Pulmonary artery endothelial cell (primary cell): ENCODE results near the gene AFG1L. TPM values are rescaled to one million over a fixed set of nuclear protein-coding genes. Genes with fewer than 3 reads are reported as not detected.
"Not testable (repeated sequence)": the region's sequence is repeated elsewhere in the genome, so short reads cannot be mapped to it uniquely, and the experiment has no call there.

Experiments
- DNase-seq: peaks from one replicate; pipeline ENCODE4 v3.0.0-alpha.2; 2011; ENCODE audit warnings: low read depth, low spot score
- total RNA-seq: library from RNA; depleted of rRNA; stranded (reverse); fragments of >200 nt; gene quantifications from 2 replicates; pipeline ENCODE4 v1.2.3, GENCODE V29; 2014

AFG1L gene
- total RNA-seq, 1 donor from 2014 or later: 1.7 TPM

DNA sequence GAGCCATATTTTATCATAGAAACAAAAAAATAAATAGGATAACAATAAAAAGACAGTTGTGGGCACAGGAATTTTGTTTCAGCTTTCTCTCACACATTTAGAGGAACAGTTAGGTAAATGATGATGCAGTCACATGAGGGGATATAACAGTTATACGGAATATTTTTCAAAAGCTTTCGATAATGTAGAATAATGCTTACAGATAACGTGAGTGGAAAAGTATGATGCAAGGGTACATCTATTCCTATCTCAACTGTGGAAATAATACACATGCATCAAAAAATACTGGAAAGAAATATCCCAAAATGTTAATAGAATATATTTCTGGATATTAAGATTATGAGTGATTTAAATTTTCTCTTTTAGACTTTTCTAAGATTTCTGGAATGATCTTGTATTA, 114.0 kb downstream of the AFG1L start:
- no peak for DNase-seq

GRCh38 chr6:108416047-108416833, 121.4 kb downstream of the AFG1L start:
- not testable (repeated sequence) for DNase-seq

GRCh38 chr6:108417027-108417426, 122.2 kb downstream of the AFG1L start:
- no peak for DNase-seq

- no peak for DNase-seq
These were observed 124.6 kb downstream of the AFG1L start for GRCh38 chr6:108419474-108419873.

GRCh38 chr6:108419934-108420609, 125.2 kb downstream of the AFG1L start:
- DNase-seq: no peak

DNA sequence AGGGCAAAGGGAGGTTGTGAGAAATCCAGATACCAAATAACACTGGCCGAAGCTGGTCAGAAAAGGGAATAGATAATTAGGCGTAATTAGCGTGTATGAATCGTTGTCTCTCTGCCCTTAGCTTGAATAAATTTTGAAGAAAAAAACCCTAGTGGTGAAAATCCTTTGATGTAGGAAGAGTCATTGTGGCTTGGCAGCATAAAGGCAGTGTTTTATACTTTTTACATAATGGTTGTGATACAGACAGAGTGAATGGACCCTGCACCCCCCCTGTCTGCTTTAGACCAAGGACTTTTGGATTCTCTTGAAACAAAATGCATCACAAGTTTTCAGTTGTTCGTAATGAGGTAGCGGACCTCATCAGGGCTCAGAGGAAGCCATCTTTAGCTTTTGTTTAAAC, 126.5 kb downstream of the AFG1L start:
- no peak for DNase-seq

GRCh38 chr6:108423982-108424705, 129.3 kb downstream of the AFG1L start:
- no peak for DNase-seq

DNA sequence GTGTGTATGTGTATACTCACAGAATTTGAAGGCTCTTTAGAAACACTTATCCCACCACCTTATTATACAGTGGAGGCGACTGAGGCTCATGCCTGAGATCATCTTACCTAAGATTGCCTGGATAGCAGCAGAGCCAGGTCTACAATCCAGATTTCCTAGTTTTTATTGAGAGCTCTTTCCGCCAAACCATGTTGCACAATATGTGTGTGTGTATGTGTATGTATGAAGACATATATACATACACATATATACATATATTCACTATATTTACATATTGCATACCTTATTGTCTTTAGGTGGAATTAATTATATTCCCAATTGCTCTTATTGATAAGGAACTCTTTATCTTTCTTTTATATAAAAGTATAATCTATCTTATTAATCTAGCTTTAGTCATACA, 130.6 kb downstream of the AFG1L start:
- no peak for DNase-seq

- no peak for DNase-seq
These were observed 137.3 kb downstream of the AFG1L start for GRCh38 chr6:108432143-108432542.

- DNase-seq: no peak
These were observed 137.9 kb downstream of the AFG1L start for GRCh38 chr6:108432792-108433191.

- DNase-seq: no peak
These were observed 139.4 kb downstream of the AFG1L start for GRCh38 chr6:108434222-108434621.

DNA sequence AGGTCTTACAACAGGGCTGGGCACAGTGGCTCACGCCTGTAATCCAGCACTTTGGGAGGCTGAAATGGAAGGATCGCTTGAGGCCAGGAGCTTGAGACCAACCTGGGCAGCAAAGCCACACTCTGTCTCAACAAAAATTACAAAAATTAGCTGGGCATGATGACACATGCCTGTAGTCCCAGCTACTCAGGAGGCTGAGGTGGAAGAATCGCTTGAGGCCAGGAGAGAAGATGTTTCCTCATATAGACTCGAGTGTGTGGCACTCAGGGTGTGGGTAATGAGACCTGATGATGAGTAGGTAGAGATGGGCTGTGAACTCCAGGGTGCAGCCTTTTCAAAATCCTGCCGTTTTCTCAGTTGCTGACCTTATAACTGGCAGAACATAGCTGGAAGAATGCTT, 140.5 kb downstream of the AFG1L start:
- DNase-seq: no peak

- DNase-seq: no peak
These were observed 141.9 kb downstream of the AFG1L start for GRCh38 chr6:108436771-108437170.

DNA sequence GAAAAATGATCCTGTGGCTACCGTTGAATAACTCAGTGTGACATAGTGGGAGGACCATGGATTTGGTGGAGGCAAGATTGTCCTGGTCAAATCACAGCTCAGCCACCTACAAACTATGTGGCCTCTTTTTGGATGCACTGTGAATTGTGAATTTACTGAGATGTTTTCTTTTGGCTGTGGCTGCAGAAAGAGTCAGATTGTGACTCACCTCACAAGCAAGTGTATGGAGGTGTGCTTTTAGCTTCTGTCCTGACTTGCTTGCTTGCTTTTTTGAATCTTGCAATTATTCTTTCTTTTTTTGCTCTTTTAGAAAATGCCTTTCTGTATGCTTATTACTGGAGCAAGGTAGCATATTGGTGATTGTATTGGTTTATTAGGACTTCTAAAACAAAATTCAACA, 143.0 kb downstream of the AFG1L start:
- no peak for DNase-seq

DNA sequence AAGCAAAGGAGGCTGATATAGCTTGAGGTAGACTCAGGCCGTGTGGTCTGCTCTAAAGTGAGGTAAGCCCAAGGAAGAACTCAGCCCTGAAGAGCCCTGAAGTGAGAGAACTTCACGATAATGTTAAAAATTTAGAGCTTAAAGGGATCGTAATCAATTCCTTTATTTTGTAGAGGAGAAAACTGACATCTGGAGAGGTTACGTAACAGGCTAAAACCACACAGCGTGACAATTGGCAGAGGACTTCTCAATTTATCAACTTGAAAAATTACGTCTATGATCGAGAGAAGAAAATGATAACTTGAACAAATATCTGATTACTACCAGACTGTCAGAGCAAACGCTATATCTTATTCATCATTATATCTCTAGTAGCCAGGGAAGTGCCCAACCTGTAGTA, 144.1 kb downstream of the AFG1L start:
- no peak for DNase-seq

DNA sequence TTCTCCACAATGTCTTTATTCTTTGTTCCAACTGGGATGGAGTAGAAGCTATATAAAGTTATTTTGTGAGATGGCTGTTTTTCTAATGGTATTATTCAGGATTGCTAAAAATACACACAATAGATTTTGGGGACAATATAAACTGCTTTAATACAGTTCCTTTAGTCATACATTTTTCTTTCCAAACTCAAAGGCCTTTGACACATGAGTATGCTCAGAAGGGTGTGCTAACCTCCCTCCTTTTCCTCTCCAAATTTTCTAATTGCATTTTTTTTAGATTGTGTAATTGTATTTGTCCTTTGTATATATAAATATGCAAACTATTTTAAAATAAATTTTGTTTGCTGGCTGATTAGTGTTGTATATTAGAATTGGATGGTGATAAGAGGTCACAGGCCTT, 146.3 kb downstream of the AFG1L start:
- DNase-seq: no peak

DNA sequence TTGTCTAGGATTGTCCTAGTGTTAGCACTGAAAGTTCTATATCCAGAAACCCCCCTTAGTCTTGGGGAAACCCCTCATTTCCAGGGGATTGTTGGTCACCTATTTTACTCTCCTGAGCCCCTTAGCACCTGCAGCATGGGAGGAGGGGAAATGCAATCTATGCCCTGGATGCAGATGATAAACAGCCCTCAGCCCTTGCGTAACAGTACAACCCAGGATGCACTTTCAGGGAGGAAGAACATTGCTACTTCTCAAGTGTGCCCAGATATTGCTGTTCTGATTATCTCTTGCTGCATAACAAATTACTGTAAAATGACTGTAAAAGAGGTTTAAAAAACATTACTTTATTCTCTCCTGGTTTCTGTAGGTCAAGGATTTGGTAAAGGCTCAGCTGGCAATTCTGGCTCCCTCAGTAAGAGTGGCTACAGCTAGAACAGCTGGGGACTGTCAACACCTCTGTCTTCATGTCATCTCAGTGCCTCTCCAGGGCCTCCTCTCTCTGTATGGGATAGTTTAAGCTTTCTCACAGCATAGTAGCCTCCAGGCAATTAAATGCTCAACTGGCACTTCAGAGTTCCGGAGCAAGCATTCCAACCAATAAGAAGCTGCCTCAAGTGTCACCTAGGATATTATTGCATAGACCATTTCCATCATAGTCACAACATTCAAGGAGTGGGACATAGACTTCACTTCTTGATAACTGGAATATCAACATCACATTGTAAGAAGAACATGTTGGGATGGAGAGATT, 148.1 kb downstream of the AFG1L start:
- DNase-seq: no peak

- DNase-seq: no peak
These were observed 151.8 kb downstream of the AFG1L start for GRCh38 chr6:108446629-108447150.

GRCh38 chr6:108448481-108448880, 153.6 kb downstream of the AFG1L start:
- no peak for DNase-seq

- not testable (repeated sequence) for DNase-seq
These were observed 154.9 kb downstream of the AFG1L start for GRCh38 chr6:108449717-108450116.

DNA sequence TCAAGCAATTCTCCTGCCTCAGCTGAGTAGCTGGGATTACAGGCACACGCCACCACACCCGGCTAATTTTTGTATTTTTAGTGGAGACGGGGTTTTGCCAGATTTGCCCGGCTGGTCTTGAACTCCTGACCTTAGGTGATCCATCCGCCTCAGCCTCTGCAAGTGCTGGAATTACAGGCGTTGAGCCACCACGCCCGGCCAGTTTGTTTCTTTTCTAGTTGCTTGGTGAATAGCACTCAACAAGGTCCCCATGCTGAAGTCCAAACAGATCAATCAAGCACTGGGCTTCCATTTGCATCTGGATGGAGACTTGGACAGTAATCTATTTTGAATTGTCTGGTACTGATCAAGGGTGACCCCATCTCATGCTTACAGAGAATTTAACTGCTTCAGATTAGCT, 157.0 kb downstream of the AFG1L start:
- DNase-seq: no peak
